Measurements from ENCODE around the gene PES1. TPM values are rescaled to one million over a fixed set of nuclear protein-coding genes. Genes with fewer than 3 reads are reported as not detected.

PES1 gene
- polyA plus RNA-seq, 4 donors, result 37.1 to 68.3 (median 59.0) TPM

GRCh38 chr22:30614879-30615278 is 23.2 kb upstream of the PES1 start:
- H3K4me3 ChIP-seq (ENCODE audit: low read depth in 1 of 3, low read length in 3 of 3), result no peak overlapping the region
- H3K4me1 ChIP-seq (ENCODE audit: control insufficient read depth in 3 of 3, insufficient read depth in 2 of 3, low read depth in 1 of 3, low read length in 2 of 3), result peaks cover 0 to 4% (median 0%) of the 10 kb centered on the region in 3 donors
- H3K36me3 ChIP-seq (ENCODE audit: control insufficient read depth in 3 of 3, insufficient read depth in 2 of 3, low read depth in 1 of 3, low read length in 3 of 3), result peaks cover 0 to 73% (median 0%) of the 10 kb centered on the region in 3 donors
- H3K27me3 ChIP-seq (ENCODE audit: control insufficient read depth in 3 of 3, insufficient read depth in 3 of 3, low read length in 3 of 3), result no peaks in the 10 kb centered on the region
- no peaks in the 10 kb centered on the region for H3K9me3 ChIP-seq (ENCODE audit: control insufficient read depth in 2 of 2, insufficient read depth in 1 of 2, low read depth in 1 of 2, low read length in 1 of 2)
- FAIRE-seq (no peak), DNase-seq (no peak)
- no peak overlapping the region for H3K27ac ChIP-seq (ENCODE audit: low read depth in 1 of 3, low read length in 2 of 3)

GRCh38 chr22:30614268-30614667 is 22.6 kb upstream of the PES1 start:
- Histone ChIP-seq H3K27me3 (ENCODE audit: control insufficient read depth in 3 of 3, insufficient read depth in 3 of 3, low read length in 3 of 3) (no peaks in the 10 kb centered on the region), H3K4me3 (ENCODE audit: low read depth in 1 of 3, low read length in 3 of 3) (no peak overlapping the region), H3K4me1 (ENCODE audit: control insufficient read depth in 3 of 3, insufficient read depth in 2 of 3, low read depth in 1 of 3, low read length in 2 of 3) (peaks cover 0 to 9% (median 0%) of the 10 kb centered on the region in 3 donors), H3K27ac (ENCODE audit: low read depth in 1 of 3, low read length in 2 of 3) (no peak overlapping the region), H3K36me3 (ENCODE audit: control insufficient read depth in 3 of 3, insufficient read depth in 2 of 3, low read depth in 1 of 3, low read length in 3 of 3) (peaks cover 0 to 68% (median 0%) of the 10 kb centered on the region in 3 donors), H3K9me3 (ENCODE audit: control insufficient read depth in 2 of 2, insufficient read depth in 1 of 2, low read depth in 1 of 2, low read length in 1 of 2) (no peaks in the 10 kb centered on the region)
- DNase-seq (no peak), FAIRE-seq (no peak)
- whole genome bisulfite sequencing, 3 donors, result 88 to 91% (median 90%) methylated on average over 7 of the region's 7 CpGs

- H3K27me3 ChIP-seq (ENCODE audit: control insufficient read depth in 3 of 3, insufficient read depth in 3 of 3, low read length in 3 of 3), result no peaks in the 10 kb centered on the region
- FAIRE-seq, result no peak
- no peaks in the 10 kb centered on the region for H3K9me3 ChIP-seq (ENCODE audit: control insufficient read depth in 2 of 2, insufficient read depth in 1 of 2, low read depth in 1 of 2, low read length in 1 of 2)
- WGBS, 3 donors, result 92 to 96% (median 96%) methylated on average over 8 of the region's 8 CpGs
- no peak for DNase-seq
- peaks cover 0 to 60% (median 0%) of the 10 kb centered on the region in 3 donors for H3K36me3 ChIP-seq (ENCODE audit: control insufficient read depth in 3 of 3, insufficient read depth in 2 of 3, low read depth in 1 of 3, low read length in 3 of 3)
- H3K27ac ChIP-seq (ENCODE audit: low read depth in 1 of 3, low read length in 2 of 3), result no peak overlapping the region
- H3K4me1 ChIP-seq (ENCODE audit: control insufficient read depth in 3 of 3, insufficient read depth in 2 of 3, low read depth in 1 of 3, low read length in 2 of 3), result peaks cover 3 to 24% (median 10%) of the 10 kb centered on the region in 3 donors
- no peak overlapping the region for H3K4me3 ChIP-seq (ENCODE audit: low read depth in 1 of 3, low read length in 3 of 3)
Measured at GRCh38 chr22:30612789-30613188, 21.1 kb upstream of the PES1 start.

GRCh38 chr22:30611197-30611596 is 19.5 kb upstream of the PES1 start:
- H3K27me3 ChIP-seq (ENCODE audit: control insufficient read depth in 3 of 3, insufficient read depth in 3 of 3, low read length in 3 of 3), result no peaks in the 10 kb centered on the region
- FAIRE-seq (no peak), DNase-seq (no peak)
- H3K36me3 ChIP-seq (ENCODE audit: control insufficient read depth in 3 of 3, insufficient read depth in 2 of 3, low read depth in 1 of 3, low read length in 3 of 3), result peaks cover 0 to 50% (median 0%) of the 10 kb centered on the region in 3 donors
- H3K27ac ChIP-seq (ENCODE audit: low read depth in 1 of 3, low read length in 2 of 3), result no peak overlapping the region
- no peaks in the 10 kb centered on the region for H3K9me3 ChIP-seq (ENCODE audit: control insufficient read depth in 2 of 2, insufficient read depth in 1 of 2, low read depth in 1 of 2, low read length in 1 of 2)
- peaks cover 6 to 34% (median 10%) of the 10 kb centered on the region in 3 donors for H3K4me1 ChIP-seq (ENCODE audit: control insufficient read depth in 3 of 3, insufficient read depth in 2 of 3, low read depth in 1 of 3, low read length in 2 of 3)
- WGBS, 3 donors, result 96 to 99% (median 98%) methylated on average over 3 of the region's 3 CpGs
- H3K4me3 ChIP-seq (ENCODE audit: low read depth in 1 of 3, low read length in 3 of 3), result no peak overlapping the region

- Histone ChIP-seq H3K27ac (ENCODE audit: low read depth in 1 of 3, low read length in 2 of 3) (no peak overlapping the region), H3K9me3 (ENCODE audit: control insufficient read depth in 2 of 2, insufficient read depth in 1 of 2, low read depth in 1 of 2, low read length in 1 of 2) (no peaks in the 10 kb centered on the region), H3K36me3 (ENCODE audit: control insufficient read depth in 3 of 3, insufficient read depth in 2 of 3, low read depth in 1 of 3, low read length in 3 of 3) (peaks cover 0 to 43% (median 0%) of the 10 kb centered on the region in 3 donors), H3K4me3 (ENCODE audit: low read depth in 1 of 3, low read length in 3 of 3) (no peak overlapping the region), H3K27me3 (ENCODE audit: control insufficient read depth in 3 of 3, insufficient read depth in 3 of 3, low read length in 3 of 3) (no peaks in the 10 kb centered on the region), H3K4me1 (ENCODE audit: control insufficient read depth in 3 of 3, insufficient read depth in 2 of 3, low read depth in 1 of 3, low read length in 2 of 3) (peaks cover 6 to 42% (median 10%) of the 10 kb centered on the region in 3 donors)
- WGBS, 3 donors, result 78 to 84% (median 83%) methylated on average over 7 of the region's 7 CpGs
- FAIRE-seq, result no peak
- DNase-seq, result no peak
Measured at GRCh38 chr22:30610299-30610698, 18.6 kb upstream of the PES1 start.

GRCh38 chr22:30609260-30610185 is 17.8 kb upstream of the PES1 start:
- WGBS, 3 donors, result 37 to 50% (median 49%) methylated on average over 17 of the region's 17 CpGs
- FAIRE-seq (no peak), DNase-seq (peak; percentile 92 to 93)
- Histone ChIP-seq H3K36me3 (ENCODE audit: control insufficient read depth in 3 of 3, insufficient read depth in 2 of 3, low read depth in 1 of 3, low read length in 3 of 3) (peaks cover 0 to 38% (median 0%) of the 10 kb centered on the region in 3 donors), H3K27me3 (ENCODE audit: control insufficient read depth in 3 of 3, insufficient read depth in 3 of 3, low read length in 3 of 3) (no peaks in the 10 kb centered on the region), H3K4me1 (ENCODE audit: control insufficient read depth in 3 of 3, insufficient read depth in 2 of 3, low read depth in 1 of 3, low read length in 2 of 3) (peaks cover 6 to 42% (median 10%) of the 10 kb centered on the region in 3 donors), H3K27ac (ENCODE audit: low read depth in 1 of 3, low read length in 2 of 3) (peak overlapping the region; percentile 45 to 85 (median 85)), H3K4me3 (ENCODE audit: low read depth in 1 of 3, low read length in 3 of 3) (no peak overlapping the region), H3K9me3 (ENCODE audit: control insufficient read depth in 2 of 2, insufficient read depth in 1 of 2, low read depth in 1 of 2, low read length in 1 of 2) (no peaks in the 10 kb centered on the region)

GRCh38 chr22:30607939-30608338 is 16.2 kb upstream of the PES1 start:
- H3K9me3 ChIP-seq (ENCODE audit: control insufficient read depth in 2 of 2, insufficient read depth in 1 of 2, low read depth in 1 of 2, low read length in 1 of 2), result no peaks in the 10 kb centered on the region
- H3K27ac ChIP-seq (ENCODE audit: low read depth in 1 of 3, low read length in 2 of 3), result peak overlapping the region in 2 of 3 donors; percentile 29 to 85
- 74 to 81% (median 79%) methylated on average over 7 of the region's 7 CpGs for WGBS, 3 donors
- no peaks in the 10 kb centered on the region for H3K27me3 ChIP-seq (ENCODE audit: control insufficient read depth in 3 of 3, insufficient read depth in 3 of 3, low read length in 3 of 3)
- H3K4me3 ChIP-seq (ENCODE audit: low read depth in 1 of 3, low read length in 3 of 3), result peak overlapping the region in 1 of 3 donors; percentile 56
- peaks cover 0 to 22% (median 0%) of the 10 kb centered on the region in 3 donors for H3K36me3 ChIP-seq (ENCODE audit: control insufficient read depth in 3 of 3, insufficient read depth in 2 of 3, low read depth in 1 of 3, low read length in 3 of 3)
- DNase-seq (no peak), FAIRE-seq (no peak)
- H3K4me1 ChIP-seq (ENCODE audit: control insufficient read depth in 3 of 3, insufficient read depth in 2 of 3, low read depth in 1 of 3, low read length in 2 of 3), result peaks cover 6 to 42% (median 10%) of the 10 kb centered on the region in 3 donors

GRCh38 chr22:30607300-30607930 is 15.7 kb upstream of the PES1 start:
- 70 to 75% (median 74%) methylated on average over 7 of the region's 7 CpGs for WGBS, 3 donors
- DNase-seq (no peak), FAIRE-seq (no peak)
- Histone ChIP-seq H3K4me1 (ENCODE audit: control insufficient read depth in 3 of 3, insufficient read depth in 2 of 3, low read depth in 1 of 3, low read length in 2 of 3) (peaks cover 6 to 42% (median 10%) of the 10 kb centered on the region in 3 donors), H3K36me3 (ENCODE audit: control insufficient read depth in 3 of 3, insufficient read depth in 2 of 3, low read depth in 1 of 3, low read length in 3 of 3) (peaks cover 0 to 18% (median 0%) of the 10 kb centered on the region in 3 donors), H3K27me3 (ENCODE audit: control insufficient read depth in 3 of 3, insufficient read depth in 3 of 3, low read length in 3 of 3) (no peaks in the 10 kb centered on the region), H3K9me3 (ENCODE audit: control insufficient read depth in 2 of 2, insufficient read depth in 1 of 2, low read depth in 1 of 2, low read length in 1 of 2) (no peaks in the 10 kb centered on the region), H3K27ac (ENCODE audit: low read depth in 1 of 3, low read length in 2 of 3) (peak overlapping the region; percentile 49 to 88 (median 85)), H3K4me3 (ENCODE audit: low read depth in 1 of 3, low read length in 3 of 3) (peak overlapping the region in 2 of 3 donors; percentile 56 to 62)
